Cardiac muscle cell (in vitro differentiated cells and primary cell): Measurements from ENCODE around the gene CELSR1. TPM values are rescaled to one million over a fixed set of nuclear protein-coding genes. Genes with fewer than 3 reads are reported as not detected.
"Not testable (repeated sequence)": the region's sequence is repeated elsewhere in the genome, so short reads cannot be mapped to it uniquely, and the experiment has no call there.

ENCODE experiments used
- DNase-seq, 2 donors: peaks; one replicate each; pipeline versions ENCODE4 v3.0.0 to v3.0.0-alpha.2; 2010 to 2017; ENCODE audit warnings: low read depth in 1 of 2, low spot score in 1 of 2
- H3K27ac ChIP-seq: fragments of 200-600 bp; sonication (generic); 2 replicates; pipeline ENCODE4 v1.5.1; 2016
- H3K27me3 ChIP-seq: fragments of 200-600 bp; sonication (generic); 2 replicates; pipeline ENCODE4 v1.6.0; 2016; ENCODE audit warnings: control low read depth
- H3K36me3 ChIP-seq: fragments of 200-600 bp; sonication (generic); 2 replicates; pipeline ENCODE4 v1.5.1; 2016; ENCODE audit warnings: control low read depth
- H3K4me1 ChIP-seq: fragments of 200-600 bp; sonication (generic); 2 replicates; pipeline ENCODE4 v1.8.1; 2017; ENCODE audit warnings: low read depth, mild to moderate bottlenecking, mixed run types
- H3K4me3 ChIP-seq: fragments of 200-600 bp; sonication (generic); 2 replicates; pipeline ENCODE4 v1.5.1; 2016; ENCODE audit warnings: mild to moderate bottlenecking
- H3K9me3 ChIP-seq: fragments of 200-600 bp; sonication (generic); 2 replicates; pipeline ENCODE4 v1.5.1; 2017; ENCODE audit warnings: low read depth, mild to moderate bottlenecking, control low read depth
- polyA plus RNA-seq: library from polyadenylated mRNA; unstranded; fragments of >200 nt; fragmentation: Nextera tagmentation; extraction: Ambion mirVana; gene quantifications from 2 replicates; pipeline ENCODE4 v1.2.1, GENCODE V29; 2016
- total RNA-seq: library from RNA; depleted of rRNA; stranded (reverse); fragments of >200 nt; gene quantifications from 2 replicates; pipeline ENCODE4 v1.2.3, GENCODE V29; 2016
- TF ChIP-seq, protein P1 (sequence below): IDR thresholded peaks from 2 replicates; pipeline ENCODE4 v1.5.1; 2012; ENCODE audit warnings: low read depth, mild to moderate bottlenecking, low read length

CELSR1 gene
- total and polyA plus RNA-seq, 2 experiments from 2014 or later: 9.0 to 37.4 TPM

DNA sequence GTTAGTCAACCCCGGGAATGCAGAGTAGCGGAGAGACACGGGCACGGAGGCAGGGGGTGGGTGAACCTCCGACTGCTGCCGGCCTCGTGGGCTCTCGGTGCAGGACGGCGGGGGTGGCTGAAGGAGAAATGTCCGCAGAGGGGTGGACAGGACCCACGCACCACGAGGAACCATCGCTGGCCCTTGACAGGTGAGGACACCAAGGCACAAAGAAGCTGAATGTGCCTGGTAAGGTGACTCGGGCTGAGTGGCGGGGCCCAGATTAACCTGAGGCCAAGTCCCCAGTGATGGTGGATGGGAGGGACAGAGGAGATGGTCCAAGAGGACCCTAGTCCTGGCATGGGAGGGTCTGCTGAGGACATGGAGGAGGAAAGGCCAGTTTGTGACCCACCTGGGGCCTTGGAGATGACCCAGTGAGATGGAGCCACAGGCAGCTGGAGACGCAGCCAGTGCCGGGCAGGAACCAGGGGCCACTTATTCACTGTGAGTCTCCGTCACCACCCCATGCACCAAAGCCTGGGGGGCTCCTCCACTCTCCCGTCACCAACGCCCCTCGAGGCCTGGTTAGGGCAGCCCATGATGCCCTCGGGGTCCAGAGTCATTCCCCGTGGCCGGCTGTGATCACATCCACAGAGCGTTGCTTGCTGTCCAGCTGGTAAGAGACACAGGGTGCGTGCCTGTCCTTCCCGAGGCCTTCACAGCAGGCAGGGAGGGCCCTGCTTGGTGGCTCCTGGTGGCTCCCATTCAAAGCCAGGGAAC, 64.2 kb downstream of the CELSR1 start:
- H3K27me3 ChIP-seq: no peaks in the 10 kb centered on the region
- no peak overlapping the region for H3K4me3 ChIP-seq
- no peak overlapping the region for H3K27ac ChIP-seq
- no peak for DNase-seq
- no peaks in the 10 kb centered on the region for H3K36me3 ChIP-seq
- H3K4me1 ChIP-seq: no peaks in the 10 kb centered on the region
- TF ChIP-seq, protein P1, sequence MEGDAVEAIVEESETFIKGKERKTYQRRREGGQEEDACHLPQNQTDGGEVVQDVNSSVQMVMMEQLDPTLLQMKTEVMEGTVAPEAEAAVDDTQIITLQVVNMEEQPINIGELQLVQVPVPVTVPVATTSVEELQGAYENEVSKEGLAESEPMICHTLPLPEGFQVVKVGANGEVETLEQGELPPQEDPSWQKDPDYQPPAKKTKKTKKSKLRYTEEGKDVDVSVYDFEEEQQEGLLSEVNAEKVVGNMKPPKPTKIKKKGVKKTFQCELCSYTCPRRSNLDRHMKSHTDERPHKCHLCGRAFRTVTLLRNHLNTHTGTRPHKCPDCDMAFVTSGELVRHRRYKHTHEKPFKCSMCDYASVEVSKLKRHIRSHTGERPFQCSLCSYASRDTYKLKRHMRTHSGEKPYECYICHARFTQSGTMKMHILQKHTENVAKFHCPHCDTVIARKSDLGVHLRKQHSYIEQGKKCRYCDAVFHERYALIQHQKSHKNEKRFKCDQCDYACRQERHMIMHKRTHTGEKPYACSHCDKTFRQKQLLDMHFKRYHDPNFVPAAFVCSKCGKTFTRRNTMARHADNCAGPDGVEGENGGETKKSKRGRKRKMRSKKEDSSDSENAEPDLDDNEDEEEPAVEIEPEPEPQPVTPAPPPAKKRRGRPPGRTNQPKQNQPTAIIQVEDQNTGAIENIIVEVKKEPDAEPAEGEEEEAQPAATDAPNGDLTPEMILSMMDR: no peak
- H3K9me3 ChIP-seq: no peaks in the 10 kb centered on the region

DNA sequence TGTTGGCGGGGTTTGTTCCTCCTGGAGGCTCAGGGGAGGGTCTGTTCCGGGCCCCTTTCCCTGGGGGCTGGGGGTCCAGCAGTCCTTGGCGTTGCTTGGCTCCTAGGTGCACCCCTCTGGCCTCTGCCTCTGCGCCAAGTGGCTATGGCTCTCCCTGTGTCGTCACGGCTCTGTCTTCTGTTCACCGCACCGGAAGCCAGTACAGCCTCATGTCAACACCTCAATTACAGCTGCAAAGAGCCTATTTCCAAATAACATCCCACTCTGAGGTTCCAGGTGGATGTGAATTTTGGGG, 64.8 kb downstream of the CELSR1 start:
- no peak overlapping the region for H3K27ac ChIP-seq
- no peaks in the 10 kb centered on the region for H3K36me3 ChIP-seq
- H3K4me3 ChIP-seq: no peak overlapping the region
- H3K27me3 ChIP-seq: no peaks in the 10 kb centered on the region
- no peak for DNase-seq
- TF ChIP-seq, protein P1: no peak
- H3K9me3 ChIP-seq: no peaks in the 10 kb centered on the region
- no peaks in the 10 kb centered on the region for H3K4me1 ChIP-seq

DNA sequence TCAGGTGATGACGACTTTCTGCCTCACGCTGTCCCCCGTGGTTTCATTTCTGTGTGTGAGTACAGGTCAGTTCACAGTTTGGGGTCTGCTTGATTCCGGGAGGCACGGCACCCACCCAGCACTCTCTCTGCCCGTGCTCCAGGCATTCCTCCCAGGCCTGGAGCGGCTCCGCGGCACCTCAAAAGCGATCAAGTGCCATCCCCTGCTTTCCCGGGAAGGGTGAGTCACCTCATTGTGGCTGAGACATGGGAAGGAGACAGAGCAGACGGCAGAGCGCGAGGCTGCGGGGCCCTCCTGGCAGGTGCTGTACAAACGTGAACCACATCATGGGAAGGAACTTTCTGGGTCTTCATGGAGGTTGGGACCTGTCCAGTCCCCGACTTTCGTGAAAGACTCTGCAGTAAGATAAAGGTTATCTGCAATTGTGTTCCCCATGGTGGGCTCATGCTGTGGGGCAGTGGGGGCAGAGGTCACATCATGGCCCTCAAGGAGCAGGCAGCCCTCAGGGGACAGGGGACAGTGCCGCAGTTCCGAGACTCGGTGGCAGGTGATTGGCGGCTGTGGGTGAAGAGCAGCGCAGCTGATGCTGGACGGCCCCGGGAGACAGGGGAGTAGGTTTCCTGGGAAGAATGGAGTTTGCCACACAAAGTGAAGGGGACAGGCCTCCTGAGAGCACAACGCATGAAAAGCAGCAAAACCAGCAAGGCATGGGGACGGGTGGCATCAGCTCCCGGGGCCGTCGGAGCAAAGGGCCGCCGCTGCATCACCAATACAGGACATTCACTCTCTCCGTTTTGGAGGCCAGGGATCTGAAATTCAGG, 65.3 kb downstream of the CELSR1 start:
- DNase-seq: no peak
- H3K27ac ChIP-seq: peak overlapping the region; percentile 30

DNA sequence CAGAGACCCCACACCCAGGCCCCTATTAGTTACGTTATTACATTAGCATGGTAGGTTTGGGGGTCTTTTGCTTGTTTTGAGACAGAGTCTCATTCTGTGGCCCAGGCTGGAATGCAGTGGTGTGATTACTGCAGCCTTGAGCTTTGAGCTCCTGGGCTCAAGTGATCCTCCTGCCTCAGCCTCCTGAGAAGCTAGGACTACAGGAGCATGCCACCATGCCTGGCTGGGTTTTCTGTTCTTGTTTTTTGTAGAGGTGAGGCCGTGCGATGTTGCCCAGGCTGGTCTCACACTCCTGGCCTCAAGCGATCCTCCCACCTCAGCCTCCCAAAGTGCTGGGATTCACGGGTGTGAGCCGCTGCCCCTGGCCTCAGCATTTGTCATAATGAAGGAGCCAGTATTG, 66.1 kb downstream of the CELSR1 start:
- H3K27me3 ChIP-seq, DNase-seq, H3K4me3 ChIP-seq, H3K9me3 ChIP-seq, H3K36me3 ChIP-seq, H3K4me1 ChIP-seq: not testable (repeated sequence)
- peak overlapping the region; percentile 30 for H3K27ac ChIP-seq

More for the DNA sequence above, 65.3 kb downstream of the CELSR1 start:
- TF ChIP-seq, protein P1: no peak
- Histone ChIP-seq H3K9me3 (no peaks in the 10 kb centered on the region), H3K4me1 (no peaks in the 10 kb centered on the region), H3K36me3 (no peaks in the 10 kb centered on the region), H3K27me3 (no peaks in the 10 kb centered on the region), H3K4me3 (no peak overlapping the region)

DNA sequence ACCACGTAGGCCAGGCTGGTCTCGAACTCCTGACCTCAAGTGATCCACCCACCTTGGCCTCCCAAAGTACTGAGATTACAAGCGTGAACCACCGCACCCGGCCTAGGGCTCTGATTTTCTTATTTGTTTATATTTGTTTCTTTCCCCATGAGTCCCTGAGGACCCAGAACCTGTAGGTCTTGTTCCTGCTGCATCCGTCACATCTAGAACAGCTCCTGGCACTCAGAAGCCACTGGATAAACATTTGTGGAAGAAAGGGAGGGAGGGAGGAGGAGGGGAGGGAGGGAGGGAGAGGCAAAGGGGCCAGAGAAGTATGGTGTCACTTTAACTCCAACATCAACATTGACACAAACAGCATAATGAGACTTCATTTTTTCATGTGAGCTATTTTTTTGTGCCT, 67.7 kb downstream of the CELSR1 start:
- Histone ChIP-seq H3K4me3 (no peak overlapping the region), H3K4me1 (peaks cover 11% of the 10 kb centered on the region), H3K9me3 (no peaks in the 10 kb centered on the region), H3K27ac (no peak overlapping the region), H3K36me3 (no peaks in the 10 kb centered on the region), H3K27me3 (no peaks in the 10 kb centered on the region)
- TF ChIP-seq, protein P1: no peak
- no peak for DNase-seq

DNA sequence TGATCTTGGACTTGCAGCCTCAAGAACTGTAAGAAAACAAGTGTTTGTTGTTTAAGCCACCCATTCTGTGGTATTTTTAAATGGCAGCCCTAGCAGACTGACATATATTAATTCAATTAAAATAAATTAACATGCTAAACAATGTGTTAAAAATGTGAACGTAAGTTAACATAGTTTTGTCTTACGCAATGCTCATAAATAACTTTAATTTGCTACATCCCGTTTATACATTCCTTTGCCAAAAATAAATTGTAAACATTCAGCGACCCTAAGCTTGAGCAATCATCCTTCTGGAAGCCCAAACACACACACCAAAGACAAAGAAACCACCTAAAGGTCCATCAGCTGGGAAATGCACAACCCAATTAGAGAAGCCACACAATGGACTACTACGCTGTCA, 70.4 kb downstream of the CELSR1 start:
- TF ChIP-seq, protein P1: no peak
- Histone ChIP-seq H3K27ac (no peak overlapping the region), H3K4me3 (no peak overlapping the region), H3K9me3 (no peaks in the 10 kb centered on the region), H3K4me1 (peaks cover 15% of the 10 kb centered on the region), H3K36me3 (no peaks in the 10 kb centered on the region), H3K27me3 (no peaks in the 10 kb centered on the region)
- DNase-seq: no peak
